Caki2 (cell line): ENCODE results near the gene LHPP. TPM values are rescaled to one million over a fixed set of nuclear protein-coding genes. Genes with fewer than 3 reads are reported as not detected.

Experiments used
- DNase-seq: peaks from one replicate; pipeline ENCODE4 v3.0.0-alpha.2; 2015; ENCODE audit warnings: low read depth
- in situ Hi-C: cut with HindIII; loops from 2 replicates; pipeline ENCODE4 v1.10.0; 2016; ENCODE audit warnings: low sequenced_read_pairs, low pct_unique_long_range_greater_than_20kb, mixed read lengths
- total RNA-seq: library from RNA; depleted of rRNA; stranded (reverse); fragments of >200 nt; shearing (Covaris generic); gene quantifications from 2 replicates; pipeline ENCODE4 v1.2.3, GENCODE V29; 2014; ENCODE audit warnings: low replicate concordance

The LHPP gene
- total RNA-seq, 1 experiment from 2014 or later, result 33.0 TPM

DNA sequence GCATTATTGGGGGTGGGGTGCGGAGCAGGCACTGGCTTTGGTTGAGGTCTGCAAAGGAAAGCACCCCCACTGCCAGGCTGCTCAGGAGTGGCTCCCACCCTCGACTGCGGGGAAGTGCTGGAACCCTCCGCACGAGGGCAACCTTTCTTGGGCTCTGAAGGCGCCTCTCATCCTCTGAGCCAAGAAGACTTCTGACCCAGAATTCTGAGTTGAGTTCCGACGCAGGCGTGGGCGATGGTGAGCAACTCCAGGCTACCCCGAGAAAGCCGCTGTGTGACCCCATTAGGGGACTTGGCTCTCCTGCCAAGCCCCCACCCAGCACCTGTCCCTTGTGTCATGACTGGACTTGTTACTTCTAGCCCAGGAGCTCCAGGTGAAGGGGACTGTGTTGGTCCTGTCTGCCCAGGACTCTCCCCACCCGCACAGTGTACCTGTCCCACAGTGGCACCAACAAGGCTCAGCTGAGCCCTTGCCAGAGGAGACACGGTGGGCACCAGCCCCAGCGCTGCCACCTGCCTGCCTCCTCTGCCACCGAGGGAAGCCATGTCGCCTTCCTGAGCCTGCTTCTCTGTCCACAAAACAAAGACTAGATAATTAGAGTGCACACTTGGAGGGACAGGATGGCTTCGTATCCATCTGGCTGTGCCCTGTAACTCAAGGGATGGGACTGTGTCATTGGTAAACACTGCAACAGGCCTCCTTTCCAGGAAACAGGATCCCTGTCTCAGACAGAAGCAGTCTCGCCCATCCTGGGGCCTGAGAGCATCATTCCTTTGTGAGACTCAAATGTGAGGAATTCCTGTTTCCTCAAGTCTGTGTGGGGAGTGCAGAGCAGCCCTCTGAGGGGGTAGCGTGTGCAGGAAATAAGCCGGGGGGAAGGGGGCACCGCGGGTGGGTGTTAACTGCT is 128.8 kb downstream of the LHPP start:
- no peak for DNase-seq
- in situ Hi-C loops, result no loop called here

GRCh38 chr10:124591123-124591495 is 129.5 kb downstream of the LHPP start:
- in situ Hi-C loops, result no loop called here
- DNase-seq, result no peak

DNA sequence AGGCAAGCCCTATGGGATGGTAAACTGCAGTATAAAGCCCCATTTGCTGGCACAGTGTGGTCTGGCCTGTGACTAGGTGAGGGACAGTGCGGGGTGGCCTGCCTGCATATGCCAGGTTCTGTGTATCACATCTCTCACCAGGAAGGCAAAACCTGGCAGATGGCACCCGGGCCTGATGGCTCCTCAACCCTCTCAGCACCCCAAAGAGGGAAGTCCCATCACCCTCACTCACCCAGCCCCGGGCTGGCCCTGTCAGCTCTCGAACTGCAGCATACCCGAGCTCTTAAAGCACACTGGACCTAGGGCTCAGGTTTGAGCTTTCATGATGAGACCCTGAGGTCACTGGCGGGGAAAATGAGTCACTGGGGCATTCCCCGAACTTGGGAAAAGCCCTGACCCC is 130.5 kb downstream of the LHPP start:
- DNase-seq, result no peak
- in situ Hi-C loops, result no loop called here

DNA sequence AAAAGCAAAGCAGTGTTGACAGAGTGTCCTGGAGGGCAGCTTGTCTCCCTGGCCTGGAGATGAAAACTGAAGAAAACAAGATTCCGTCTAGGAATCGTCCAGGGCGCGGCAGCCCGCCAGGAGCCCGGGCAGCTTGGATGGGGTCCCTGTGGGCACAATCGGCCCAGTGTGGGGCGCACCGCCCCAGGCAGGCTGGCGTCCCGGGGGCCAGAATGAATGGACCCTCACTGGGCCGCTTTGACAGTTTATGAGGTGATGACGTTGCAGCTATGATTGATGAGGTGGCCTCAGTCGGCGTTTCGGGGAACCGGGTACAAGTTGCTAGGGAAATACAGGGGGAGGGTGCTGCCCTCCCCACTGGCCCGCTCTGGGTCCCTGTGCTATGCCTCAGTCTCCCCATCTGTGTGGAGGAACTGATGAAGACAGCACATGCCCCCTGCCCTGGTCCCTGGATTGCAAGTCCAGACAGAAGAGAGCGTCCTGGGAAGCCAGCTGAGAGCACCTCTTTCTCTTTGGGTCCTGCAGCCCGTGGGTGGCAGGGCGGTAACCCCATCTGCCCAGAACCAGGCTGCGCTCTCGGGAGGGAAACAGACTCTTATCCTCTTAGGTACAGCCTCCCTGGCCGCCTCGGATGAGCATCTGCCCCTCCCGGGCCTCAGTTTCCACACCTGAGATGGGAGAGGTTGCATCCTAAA is 131.3 kb downstream of the LHPP start:
- no peak for DNase-seq
- in situ Hi-C loops, result no loop called here

DNA sequence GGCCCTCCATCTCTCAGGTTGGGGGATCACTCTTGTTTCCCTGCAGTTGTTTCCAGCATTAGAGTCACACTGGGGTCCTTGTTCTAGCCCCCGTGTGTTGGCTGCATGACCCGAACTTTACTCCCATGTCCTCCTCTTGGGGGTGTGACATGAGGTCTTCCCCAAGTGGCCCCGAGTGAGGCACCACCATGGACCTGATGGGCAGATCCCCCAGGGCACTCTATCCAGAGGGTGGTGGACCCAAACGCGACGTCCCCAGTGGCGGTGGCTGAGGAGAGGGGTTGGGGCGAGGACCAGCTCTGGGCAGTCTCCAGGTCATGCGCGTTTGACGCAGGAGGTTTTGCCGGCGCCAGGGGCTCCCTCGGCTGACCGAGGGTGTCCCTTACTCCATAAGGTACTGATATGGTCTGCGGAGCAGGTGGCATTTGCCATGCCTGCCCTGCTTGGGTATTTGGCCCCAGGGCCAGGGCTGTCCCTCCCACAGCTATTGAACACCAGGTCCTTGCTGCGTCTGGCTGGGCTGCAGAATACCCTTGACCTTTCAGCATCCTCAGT is 131.9 kb downstream of the LHPP start:
- no peak for DNase-seq
- in situ Hi-C loops, result no loop called here

GRCh38 chr10:124594240-124594639 is 132.6 kb downstream of the LHPP start:
- in situ Hi-C loops, result no loop called here
- no peak for DNase-seq

DNA sequence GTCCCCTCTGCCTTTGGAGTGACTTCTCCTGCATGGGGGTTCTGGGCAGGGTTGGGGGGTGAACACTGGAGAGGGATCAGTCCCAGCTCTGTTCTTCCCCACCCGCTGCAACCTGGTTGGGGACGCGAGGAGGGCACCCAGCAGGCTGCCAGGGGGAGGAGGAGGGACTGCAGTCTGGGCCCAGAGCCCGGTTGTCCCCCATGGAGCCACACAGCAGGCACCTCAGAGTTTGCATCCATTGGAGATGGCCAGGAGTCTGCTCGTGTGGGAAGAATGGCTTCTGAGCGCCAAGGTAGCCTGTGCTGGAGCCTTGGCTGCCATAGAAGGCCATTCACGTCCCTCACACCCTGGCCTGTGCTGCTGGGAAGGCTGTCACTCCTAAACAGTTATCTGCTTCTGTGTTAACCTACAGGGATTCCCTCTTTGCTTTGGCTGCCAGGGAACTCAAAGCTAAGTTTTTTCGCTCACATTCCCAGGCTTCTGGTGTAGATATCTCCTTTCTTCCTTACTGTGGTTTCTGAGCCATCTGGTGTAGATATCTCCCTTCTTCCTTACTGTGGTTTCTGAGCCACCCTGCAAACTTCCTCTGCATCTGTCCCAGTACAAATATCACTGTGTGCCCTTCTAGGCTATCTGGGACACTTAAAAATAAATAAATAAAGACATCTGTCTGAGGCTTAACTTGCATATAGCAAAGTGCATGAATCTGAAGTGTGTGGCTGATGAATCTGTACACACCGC is 133.7 kb downstream of the LHPP start:
- DNase-seq, result no peak
- in situ Hi-C loops, result no loop called here

GRCh38 chr10:124596116-124596785 is 134.6 kb downstream of the LHPP start:
- no peak for DNase-seq
- in situ Hi-C loops, result no loop called here

- no peak for DNase-seq
- in situ Hi-C loops, result no loop called here
Measured at GRCh38 chr10:124596962-124597845, 135.6 kb downstream of the LHPP start.

- no peak for DNase-seq
- in situ Hi-C loops, result no loop called here
Measured at GRCh38 chr10:124597846-124598165, 136.2 kb downstream of the LHPP start.

DNA sequence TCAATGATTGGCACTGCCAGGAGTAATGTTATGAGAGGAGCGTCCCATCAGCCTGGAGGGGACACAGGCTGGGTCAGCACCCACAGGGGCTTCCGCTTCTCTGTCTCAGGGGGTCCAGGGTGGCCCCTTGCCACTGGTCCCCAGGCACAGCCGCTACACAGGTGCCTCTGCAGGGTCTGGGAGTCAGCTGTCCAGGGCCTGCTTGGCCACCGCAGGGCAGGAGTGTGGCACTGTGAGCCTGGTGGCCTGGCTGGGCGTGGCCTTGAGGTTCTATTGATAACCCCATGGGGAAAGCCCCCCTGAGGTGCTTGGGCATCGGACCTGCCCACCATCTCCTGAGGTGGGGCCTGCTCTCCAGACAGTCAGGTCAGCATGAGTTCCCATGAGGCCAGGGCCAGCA is 136.6 kb downstream of the LHPP start:
- in situ Hi-C loops, result no loop called here
- no peak for DNase-seq

DNA sequence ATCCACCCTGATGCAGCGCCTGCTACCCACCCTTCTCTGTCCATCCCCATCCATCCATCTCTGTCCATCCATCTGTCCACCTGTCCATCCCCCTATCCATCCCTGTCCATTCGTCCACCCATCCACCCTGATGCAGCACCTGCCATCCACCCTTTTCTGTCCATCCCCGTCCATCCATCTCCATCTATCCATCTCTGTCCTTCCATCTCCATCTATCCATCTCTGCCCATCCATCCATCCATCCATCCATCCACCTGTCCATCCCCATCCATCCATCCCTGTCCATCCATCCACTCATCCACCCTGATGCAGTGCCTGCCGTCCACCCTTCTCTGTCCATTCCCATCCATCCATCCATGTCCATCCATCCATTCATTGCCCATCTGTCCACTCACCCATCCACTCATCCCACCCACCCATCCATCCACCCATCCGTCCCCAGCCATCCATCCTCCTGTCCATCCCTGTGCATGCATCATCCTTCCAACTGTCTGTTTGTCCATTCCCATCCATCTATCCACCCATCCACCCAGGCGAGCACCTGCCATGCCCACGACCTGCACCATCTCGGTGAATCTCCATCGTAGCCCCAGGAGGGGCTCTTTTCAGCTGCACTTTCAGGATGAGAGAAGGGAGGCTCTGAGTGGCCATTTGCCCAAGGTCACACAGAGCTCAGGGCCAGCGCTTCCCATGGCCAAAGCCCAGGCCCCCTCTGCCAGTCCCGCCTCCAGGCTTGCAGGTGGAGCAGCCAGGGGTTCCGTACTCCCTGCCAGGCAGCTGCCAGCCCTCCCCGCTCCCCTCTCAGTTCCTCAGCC is 137.4 kb downstream of the LHPP start:
- in situ Hi-C loops, result no loop called here
- no peak for DNase-seq

DNA sequence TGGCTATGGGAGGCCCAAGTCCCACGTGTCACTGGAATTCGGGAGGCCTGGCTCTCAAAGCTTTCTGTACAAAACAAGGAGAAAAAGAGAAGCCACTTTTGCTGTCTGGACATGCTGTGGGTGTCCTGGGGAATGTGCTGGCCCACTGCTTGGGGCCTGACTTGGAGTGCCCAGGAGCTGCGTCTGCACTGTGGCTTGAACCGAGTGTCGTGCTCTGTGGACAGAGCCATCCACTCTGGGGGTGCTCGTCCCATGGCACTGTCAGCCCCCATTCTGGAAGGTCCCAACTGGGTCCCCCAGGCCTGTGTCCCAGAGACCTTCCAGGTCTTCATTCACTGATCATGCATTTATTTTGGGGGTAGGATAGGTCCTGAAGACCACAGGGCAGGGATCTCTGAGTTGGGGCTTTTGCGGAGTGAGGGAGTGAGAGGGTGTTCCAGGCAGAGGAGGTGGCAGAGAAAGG is 138.0 kb downstream of the LHPP start:
- in situ Hi-C loops, result no loop called here
- no peak for DNase-seq

GRCh38 chr10:124600051-124600880 is 138.6 kb downstream of the LHPP start:
- DNase-seq, result no peak
- in situ Hi-C loops, result no loop called here

- in situ Hi-C loops, result no loop called here
- DNase-seq, result no peak
Measured at GRCh38 chr10:124601016-124601415, 139.4 kb downstream of the LHPP start.
